Cardiac fibroblast (primary cell): Measurements from ENCODE around the gene GALNS.

Source experiments
- DNase-seq, 2 donors: peaks; one replicate each; pipeline versions ENCODE4 v3.0.0 to v3.0.0-alpha.2; 2010; ENCODE audit warnings: low read depth in 2 of 2
- H3K4me3 ChIP-seq, 2 donors: replicated peaks in 1 of 2; 1 replicate in 1 of 2; 2 replicates in 1 of 2; pipeline ENCODE4 v1.5.1; 2011; ENCODE audit warnings: low read depth in 2 of 2, low read length in 2 of 2, mild to moderate bottlenecking in 2 of 2, moderate library complexity in 1 of 2
- CTCF ChIP-seq: IDR thresholded peaks from one replicate; pipeline ENCODE4 v1.5.1; 2011; ENCODE audit warnings: low read depth, mild to moderate bottlenecking, low read length, inconsistent platforms

Gene GALNS

GRCh38 chr16:88878967-88879787 lies 22.4 kb upstream of the GALNS start:
- no peak for DNase-seq
- no peak for TF ChIP-seq CTCF

GRCh38 chr16:88878356-88878755 lies 21.6 kb upstream of the GALNS start:
- no peak for TF ChIP-seq CTCF
- no peak for DNase-seq
- H3K4me3 ChIP-seq: no peak overlapping the region

More at GRCh38 chr16:88878967-88879787, 22.4 kb upstream of the GALNS start:
- no peak overlapping the region for H3K4me3 ChIP-seq

DNA sequence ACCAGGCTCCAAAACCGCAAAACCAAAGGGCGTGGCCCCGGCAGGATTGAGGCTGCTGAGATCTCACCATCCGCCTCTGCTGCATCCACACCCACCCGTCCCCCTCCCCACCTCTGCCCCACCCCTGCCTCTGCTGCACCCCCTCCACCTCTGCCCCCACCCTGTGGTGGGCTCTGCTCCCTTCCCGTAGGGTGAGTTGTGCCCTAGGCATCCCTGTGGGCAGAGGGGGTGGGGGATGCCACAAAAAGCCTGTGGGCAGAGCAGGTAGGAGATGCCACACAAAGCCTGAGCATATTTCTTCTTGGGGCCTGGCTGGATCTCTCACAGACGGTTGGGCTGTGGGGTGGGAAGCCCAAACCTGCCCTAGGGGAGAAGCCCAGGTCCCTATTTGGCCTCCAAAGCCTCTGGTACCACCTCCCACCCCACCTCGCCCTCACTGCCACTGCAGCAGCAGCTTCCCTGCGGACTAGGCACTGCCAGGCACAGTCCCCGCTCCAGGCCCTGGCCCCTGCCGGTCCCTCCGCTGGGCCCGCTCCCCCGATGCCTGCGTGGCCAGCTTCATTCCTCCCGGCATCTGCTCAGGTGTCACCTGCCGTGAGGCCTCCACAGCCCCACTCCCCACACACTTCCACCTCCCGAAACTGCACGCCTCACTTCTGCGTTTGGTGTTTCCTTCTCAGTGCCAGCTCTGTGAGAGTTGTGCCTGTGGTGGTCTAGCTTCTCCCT lies 21.0 kb upstream of the GALNS start:
- TF ChIP-seq CTCF: no peak
- H3K4me3 ChIP-seq: no peak overlapping the region
- no peak for DNase-seq

DNA sequence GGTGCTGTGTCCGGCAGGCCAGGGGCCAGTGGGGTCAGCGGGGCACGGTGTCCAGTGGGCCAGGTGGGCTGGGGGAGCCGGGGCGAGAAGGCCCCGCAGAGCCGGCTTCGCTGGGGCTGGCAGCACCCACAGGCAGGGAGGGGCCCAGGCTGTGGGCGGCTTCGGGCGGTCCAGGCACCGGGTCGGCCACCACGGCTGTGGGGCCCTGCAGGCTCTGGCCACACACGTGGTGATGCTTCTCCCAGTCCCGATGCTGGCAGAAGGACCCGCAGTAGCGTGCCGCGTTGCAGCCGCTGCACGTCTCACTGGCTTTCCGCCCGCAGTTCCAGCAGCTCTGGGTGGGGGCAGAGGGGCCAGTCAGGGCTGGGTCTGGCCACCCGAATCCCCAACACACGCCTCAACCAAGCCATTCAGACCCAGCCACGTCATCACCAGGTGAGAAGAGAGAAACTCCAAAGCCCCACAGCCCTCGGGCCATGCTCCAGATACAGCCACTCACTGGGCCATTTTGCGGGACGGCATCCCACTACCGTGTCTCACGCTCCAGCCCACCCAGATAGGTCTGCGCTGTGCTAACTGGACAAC lies 20.3 kb upstream of the GALNS start:
- no peak for TF ChIP-seq CTCF

GRCh38 chr16:88875703-88876234 lies 19.0 kb upstream of the GALNS start:
- H3K4me3 ChIP-seq: no peak overlapping the region
- no peak for TF ChIP-seq CTCF
- DNase-seq: no peak

More for the DNA sequence above, 20.3 kb upstream of the GALNS start:
- H3K4me3 ChIP-seq: no peak overlapping the region
- no peak for DNase-seq

GRCh38 chr16:88874938-88875599 lies 18.3 kb upstream of the GALNS start:
- no peak for DNase-seq
- no peak overlapping the region for H3K4me3 ChIP-seq
- TF ChIP-seq CTCF: no peak
